Aorta (tissue), 5 donors: ENCODE results near the gene XPC. TPM values are rescaled to one million over a fixed set of nuclear protein-coding genes. Genes with fewer than 3 reads are reported as not detected.

ENCODE experiments used
- ATAC-seq: fragments of 200-7000 bp; cut with Tn5 transposase; one replicate; pipeline ENCODE4 v1.9.1; 2022; ENCODE audit warnings: moderate library complexity; ENCODE audit not compliant: low FRiP score
- DNase-seq, 2 donors: peaks; one replicate each; pipeline ENCODE4 v3.0.0-alpha.2; 2020
- H3K27ac ChIP-seq, 2 donors: one replicate each; pipeline ENCODE4 v1.5.1; 2013; ENCODE audit warnings: low read length in 2 of 2, mild to moderate bottlenecking in 2 of 2, moderate library complexity in 2 of 2, control low read depth in 1 of 2, inconsistent platforms in 1 of 2, low read depth in 1 of 2
- H3K27me3 ChIP-seq, 2 donors: one replicate each; pipeline ENCODE4 v1.6.1; 2013; ENCODE audit warnings: control low read depth in 1 of 2, low read length in 1 of 2, mild to moderate bottlenecking in 1 of 2, moderate library complexity in 1 of 2; ENCODE audit not compliant: insufficient read depth in 2 of 2, control insufficient read depth in 1 of 2
- H3K36me3 ChIP-seq, 2 donors: one replicate each; pipeline ENCODE4 v1.6.1; 2013; ENCODE audit warnings: control low read depth in 1 of 2, low read length in 1 of 2, mild to moderate bottlenecking in 1 of 2; ENCODE audit not compliant: insufficient read depth in 2 of 2, control insufficient read depth in 1 of 2
- H3K4me1 ChIP-seq, 2 donors: one replicate each; pipeline ENCODE4 v1.6.1; 2013; ENCODE audit warnings: low read length in 2 of 2, control low read depth in 1 of 2, mild to moderate bottlenecking in 1 of 2, moderate library complexity in 1 of 2; ENCODE audit not compliant: insufficient read depth in 2 of 2, control insufficient read depth in 1 of 2
- H3K4me3 ChIP-seq, 2 donors: one replicate each; pipeline ENCODE4 v1.5.1; 2013; ENCODE audit warnings: low read length in 2 of 2, control low read depth in 1 of 2, mild to moderate bottlenecking in 1 of 2
- H3K9me3 ChIP-seq: one replicate; pipeline ENCODE4 v1.6.1; 2013; ENCODE audit warnings: mild to moderate bottlenecking, low read length; ENCODE audit not compliant: control insufficient read depth
- WGBS, 2 donors: extraction: QIAGEN DNeasy Blood & Tissue Kit; methylation state at CpG; one replicate each; pipeline ENCODE4 v1.1.7; 2013; 5-methylcytosine and 5-hydroxymethylcytosine counted together
- intact Hi-C, 2 donors: fragments of 100-400 bp; cut with DNase I; formaldehyde crosslinking; loops; one replicate each; pipeline versions ENCODE4 v1.14.2 to v1.15.0; 2022
- polyA plus RNA-seq, 2 donors: library from polyadenylated mRNA; stranded (reverse); fragments of 200-250 nt; gene quantifications; one replicate each; pipeline ENCODE4 v1.2.3, GENCODE V29; 2013
- total RNA-seq, 2 donors: library from RNA; stranded (reverse); fragmentation: NEBNext Ultra II Directional; extraction: Animal tissue kit (Norgen Biotek cat#: 25700); gene quantifications; one replicate each; pipeline ENCODE4 v1.2.1, GENCODE V29; 2021
- donor health status: healthy with polysubstance abuse.
- donor health status: Bipolar disorder and iron deficiency.
- donor health status: DM: no; HTN: no; CAD: no.
- donor health status: DM: no; HTN: no; CAD: no.
- donor health status: DM: yes; HTN: yes; CAD: no.

Gene XPC
- total and polyA plus RNA-seq, 4 donors = 14.3 to 37.1 (median 33.2) TPM

- H3K4me3 ChIP-seq = no peak overlapping the region
- no peak for ATAC-seq
- intact Hi-C loops = no loop called here
- no peaks in the 10 kb centered on the region for H3K9me3 ChIP-seq
- H3K36me3 ChIP-seq = peaks cover 9 to 18% of the 10 kb centered on the region in 2 donors
- 90 to 92% methylated on average over 10 of the region's 10 CpGs for WGBS, 2 donors
- H3K27me3 ChIP-seq = no peaks in the 10 kb centered on the region
- no peak for DNase-seq
- no peak overlapping the region for H3K27ac ChIP-seq
- peaks cover 0 to 3% of the 10 kb centered on the region in 2 donors for H3K4me1 ChIP-seq
These were observed 45.1 kb downstream of the XPC start for GRCh38 chr3:14133188-14133800.

GRCh38 chr3:14132689-14133088 lies 45.7 kb downstream of the XPC start:
- H3K27me3 ChIP-seq = no peaks in the 10 kb centered on the region
- DNase-seq = no peak
- no peak for ATAC-seq
- no peaks in the 10 kb centered on the region for H3K9me3 ChIP-seq
- intact Hi-C loops = no loop called here
- no peak overlapping the region for H3K4me3 ChIP-seq
- H3K36me3 ChIP-seq = peaks cover 9 to 18% of the 10 kb centered on the region in 2 donors
- H3K27ac ChIP-seq = no peak overlapping the region
- WGBS, 2 donors = 90 to 93% methylated on average over 6 of the region's 6 CpGs
- H3K4me1 ChIP-seq = peaks cover 0 to 3% of the 10 kb centered on the region in 2 donors

GRCh38 chr3:14132120-14132519 lies 46.3 kb downstream of the XPC start:
- H3K27ac ChIP-seq = no peak overlapping the region
- DNase-seq (no peak), ATAC-seq (no peak)
- H3K27me3 ChIP-seq = no peaks in the 10 kb centered on the region
- peaks cover 0 to 3% of the 10 kb centered on the region in 2 donors for H3K4me1 ChIP-seq
- H3K4me3 ChIP-seq = no peak overlapping the region
- intact Hi-C loops = no loop called here
- no peaks in the 10 kb centered on the region for H3K9me3 ChIP-seq
- WGBS, 2 donors = 89 to 96% methylated on average over 8 of the region's 8 CpGs
- peaks cover 9 to 18% of the 10 kb centered on the region in 2 donors for H3K36me3 ChIP-seq

- peak overlapping the region in 1 of 2 donors; percentile 26 for H3K27ac ChIP-seq
- no peaks in the 10 kb centered on the region for H3K27me3 ChIP-seq
- ATAC-seq (no peak), DNase-seq (no peak)
- H3K4me1 ChIP-seq = no peaks in the 10 kb centered on the region
- H3K4me3 ChIP-seq = no peak overlapping the region
- intact Hi-C loops = no loop called here
- no peaks in the 10 kb centered on the region for H3K9me3 ChIP-seq
- 73 to 75% methylated on average over 5 of the region's 5 CpGs for WGBS, 2 donors
- H3K36me3 ChIP-seq = peaks cover 9 to 18% of the 10 kb centered on the region in 2 donors
These were observed 47.3 kb downstream of the XPC start for GRCh38 chr3:14131134-14131533.

- WGBS, 2 donors = 93 to 94% methylated on average over 12 of the region's 12 CpGs
- no peak for ATAC-seq
- Histone ChIP-seq H3K4me3 (no peak overlapping the region), H3K4me1 (no peaks in the 10 kb centered on the region), H3K36me3 (peaks cover 9 to 17% of the 10 kb centered on the region in 2 donors), H3K27ac (no peak overlapping the region), H3K27me3 (no peaks in the 10 kb centered on the region), H3K9me3 (no peaks in the 10 kb centered on the region)
- intact Hi-C loops = no loop called here
- no peak for DNase-seq
These were observed 47.7 kb downstream of the XPC start for GRCh38 chr3:14130707-14131106.

- no peak for ATAC-seq
- H3K27ac ChIP-seq = no peak overlapping the region
- no peaks in the 10 kb centered on the region for H3K4me1 ChIP-seq
- no peaks in the 10 kb centered on the region for H3K27me3 ChIP-seq
- DNase-seq = no peak
- peaks cover 9 to 16% of the 10 kb centered on the region in 2 donors for H3K36me3 ChIP-seq
- 96% methylated on average over 4 of the region's 4 CpGs for WGBS, 2 donors
- intact Hi-C loops = no loop called here
- H3K9me3 ChIP-seq = no peaks in the 10 kb centered on the region
- no peak overlapping the region for H3K4me3 ChIP-seq
These were observed 48.2 kb downstream of the XPC start for GRCh38 chr3:14130230-14130629.

- Histone ChIP-seq H3K9me3 (no peaks in the 10 kb centered on the region), H3K4me3 (no peak overlapping the region), H3K36me3 (peaks cover 9 to 16% of the 10 kb centered on the region in 2 donors), H3K27ac (no peak overlapping the region), H3K27me3 (no peaks in the 10 kb centered on the region), H3K4me1 (no peaks in the 10 kb centered on the region)
- intact Hi-C loops = loop anchor here (5.0 to 10.0 kb wide), 3 partner anchors 46 to 523 kb away; partner anchors contain the start of genes CCDC174 (in 1 of the 2), LSM3 (in 1 of the 2) and XPC (in 1 of the 2)
- ATAC-seq (no peak), DNase-seq (no peak)
- WGBS, 2 donors = 92 to 97% methylated on average over 6 of the region's 6 CpGs
These were observed 49.1 kb downstream of the XPC start for GRCh38 chr3:14129296-14129695.

GRCh38 chr3:14128724-14129123 lies 49.7 kb downstream of the XPC start:
- H3K4me1 ChIP-seq = no peaks in the 10 kb centered on the region
- no peak for DNase-seq
- H3K27ac ChIP-seq = no peak overlapping the region
- H3K27me3 ChIP-seq = no peaks in the 10 kb centered on the region
- no peak overlapping the region for H3K4me3 ChIP-seq
- no peak for ATAC-seq
- no peaks in the 10 kb centered on the region for H3K9me3 ChIP-seq
- peaks cover 9 to 16% of the 10 kb centered on the region in 2 donors for H3K36me3 ChIP-seq
- 96 to 98% methylated on average over 5 of the region's 5 CpGs for WGBS, 2 donors
- intact Hi-C loops = loop anchor here (5.0 to 10.0 kb wide), 3 partner anchors 46 to 524 kb away; partner anchors contain the start of genes CCDC174 (in 1 of the 2), LSM3 (in 1 of the 2) and XPC (in 1 of the 2)
